Measurements from ENCODE around the gene AKAP13. TPM values are rescaled to one million over a fixed set of nuclear protein-coding genes. Genes with fewer than 3 reads are reported as not detected.

AKAP13 gene
- total RNA-seq, 2 experiments from 2014 or later = 106 to 113 TPM

DNA sequence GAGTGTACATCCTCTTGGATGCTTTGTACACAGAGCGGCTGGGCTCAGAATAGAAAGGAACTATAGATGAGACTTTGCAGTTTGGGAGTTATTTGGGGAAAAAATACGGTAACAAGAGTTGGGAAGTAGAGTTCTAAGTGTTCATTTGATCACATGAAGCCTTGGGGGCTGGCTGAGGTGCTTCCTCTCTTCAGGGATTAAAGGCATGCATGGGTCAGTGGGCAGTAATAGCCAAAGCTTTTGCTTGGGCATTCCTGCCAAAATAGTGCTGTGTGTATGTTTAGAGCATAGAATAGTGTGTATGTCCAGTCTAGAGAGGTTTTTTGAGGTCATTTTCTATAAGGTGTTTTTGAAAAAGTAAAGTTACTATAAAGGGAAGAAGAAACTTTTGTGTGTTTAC lies 12.8 kb downstream of the AKAP13 start:
- intact Hi-C loops (cut with micrococcal nuclease) = no loop called here

DNA sequence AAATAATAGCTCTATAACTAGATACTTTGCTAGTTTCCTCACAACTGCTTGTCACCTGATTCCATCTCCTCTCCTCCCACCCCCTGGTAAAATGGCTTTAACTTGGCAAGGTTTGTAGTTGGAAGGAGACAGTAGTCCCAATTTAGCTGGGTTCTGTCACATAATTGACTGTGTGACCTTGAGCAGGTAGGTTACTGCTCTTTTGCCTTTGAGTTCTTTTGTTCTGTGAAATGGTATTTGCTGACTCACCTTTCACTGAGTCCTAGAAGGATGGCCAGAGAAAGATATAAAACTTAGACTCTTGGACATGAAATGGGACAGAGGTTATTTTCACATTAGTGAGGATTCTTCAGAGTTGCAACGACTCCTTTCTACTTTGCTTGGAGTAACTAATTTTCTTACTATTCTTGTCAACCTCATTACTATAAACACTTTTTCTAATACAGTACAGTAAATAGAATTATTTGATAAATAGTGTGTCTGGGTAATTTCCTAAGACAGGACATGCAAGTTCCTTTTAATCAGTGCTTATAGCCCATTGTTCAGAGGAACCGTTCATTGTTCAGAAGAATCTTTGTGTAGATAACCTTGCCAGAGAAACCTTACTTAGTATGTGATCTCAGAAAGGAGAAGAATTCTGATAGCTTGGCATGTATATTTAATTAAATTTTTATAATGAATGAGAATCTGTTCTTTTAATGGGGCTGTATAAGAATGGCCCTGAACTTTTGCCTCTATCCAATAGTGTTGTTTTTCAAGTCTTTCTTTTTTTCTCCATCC lies 14.3 kb downstream of the AKAP13 start:
- Mint-ChIP-seq H3K9me3 (no peaks in the 10 kb centered on the region), H3K36me3 (peaks cover 5% of the 10 kb centered on the region), H3K27ac (no peak overlapping the region), H3K4me3 (no peak overlapping the region), H3K4me1 (ENCODE audit: low read depth) (peaks cover 48% of the 10 kb centered on the region), H3K27me3 (no peaks in the 10 kb centered on the region)
- POLR2A ChIA-PET = interaction anchor here (0.8 kb wide), 1 partner anchor 12 kb away, joined by 3 read pairs; no protein-coding TSS in a partner anchor
- intact Hi-C loops (cut with micrococcal nuclease) = no loop called here
- CTCF ChIA-PET = interaction anchor here (1.5 kb wide), 1 partner anchor 64 kb away, joined by 4 read pairs; no protein-coding TSS in a partner anchor
- DNase-seq = no peak

More for the DNA sequence above, 12.8 kb downstream of the AKAP13 start:
- CTCF ChIA-PET = interaction anchor here (0.8 kb wide), 1 partner anchor 62 kb away, joined by 4 read pairs; no protein-coding TSS in a partner anchor
- peaks cover 43% of the 10 kb centered on the region for H3K4me1 Mint-ChIP-seq (ENCODE audit: low read depth)
- peaks cover 4% of the 10 kb centered on the region for H3K36me3 Mint-ChIP-seq
- no peaks in the 10 kb centered on the region for H3K9me3 Mint-ChIP-seq
- H3K4me3 Mint-ChIP-seq = no peak overlapping the region
- no peaks in the 10 kb centered on the region for H3K27me3 Mint-ChIP-seq
- POLR2A ChIA-PET = no interaction called here
- no peak overlapping the region for H3K27ac Mint-ChIP-seq
- DNase-seq = no peak

GRCh38 chr15:85396554-85396953 lies 16.2 kb downstream of the AKAP13 start:
- intact Hi-C loops (cut with micrococcal nuclease) = no loop called here
- Mint-ChIP-seq H3K9me3 (no peaks in the 10 kb centered on the region), H3K4me3 (no peak overlapping the region), H3K4me1 (ENCODE audit: low read depth) (peaks cover 63% of the 10 kb centered on the region), H3K27ac (no peak overlapping the region), H3K27me3 (no peaks in the 10 kb centered on the region), H3K36me3 (peaks cover 5% of the 10 kb centered on the region)
- ChIA-PET CTCF (no interaction called here), POLR2A (no interaction called here)
- DNase-seq = no peak

DNA sequence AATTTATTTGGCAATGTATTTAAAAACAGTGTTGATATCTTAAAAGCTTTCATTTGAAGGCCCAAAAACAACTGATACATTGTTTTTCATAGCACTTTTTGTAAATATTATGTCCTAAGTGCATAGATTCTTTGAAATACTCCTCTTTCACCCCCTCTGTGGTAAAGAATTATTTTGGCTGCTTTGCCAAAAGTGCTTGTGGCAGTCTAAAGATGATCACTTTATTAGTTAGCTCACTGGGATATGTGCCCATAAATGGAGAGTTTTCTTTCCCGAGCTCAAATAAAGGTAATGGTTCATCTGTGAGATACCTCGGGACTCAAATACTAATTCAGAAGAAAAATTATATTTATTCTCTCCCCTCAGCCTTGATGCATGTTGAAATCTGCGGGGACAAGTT lies 16.7 kb downstream of the AKAP13 start:
- Mint-ChIP-seq H3K4me3 (no peak overlapping the region), H3K4me1 (ENCODE audit: low read depth) (peaks cover 69% of the 10 kb centered on the region), H3K27me3 (no peaks in the 10 kb centered on the region), H3K27ac (no peak overlapping the region), H3K9me3 (no peaks in the 10 kb centered on the region), H3K36me3 (peaks cover 5% of the 10 kb centered on the region)
- intact Hi-C loops (cut with micrococcal nuclease) = no loop called here
- POLR2A ChIA-PET = no interaction called here
- DNase-seq = no peak
- CTCF ChIA-PET = interaction anchor here (0.6 kb wide), 1 partner anchor 20 kb away, joined by 4 read pairs; no protein-coding TSS in a partner anchor

GRCh38 chr15:85397926-85398325 lies 17.5 kb downstream of the AKAP13 start:
- no peak for DNase-seq
- no peaks in the 10 kb centered on the region for H3K27me3 Mint-ChIP-seq
- no peak overlapping the region for H3K27ac Mint-ChIP-seq
- peaks cover 3% of the 10 kb centered on the region for H3K36me3 Mint-ChIP-seq
- intact Hi-C loops (cut with micrococcal nuclease) = no loop called here
- ChIA-PET CTCF (no interaction called here), POLR2A (no interaction called here)
- no peak overlapping the region for H3K4me3 Mint-ChIP-seq
- no peaks in the 10 kb centered on the region for H3K9me3 Mint-ChIP-seq
- H3K4me1 Mint-ChIP-seq (ENCODE audit: low read depth) = peaks cover 70% of the 10 kb centered on the region

DNA sequence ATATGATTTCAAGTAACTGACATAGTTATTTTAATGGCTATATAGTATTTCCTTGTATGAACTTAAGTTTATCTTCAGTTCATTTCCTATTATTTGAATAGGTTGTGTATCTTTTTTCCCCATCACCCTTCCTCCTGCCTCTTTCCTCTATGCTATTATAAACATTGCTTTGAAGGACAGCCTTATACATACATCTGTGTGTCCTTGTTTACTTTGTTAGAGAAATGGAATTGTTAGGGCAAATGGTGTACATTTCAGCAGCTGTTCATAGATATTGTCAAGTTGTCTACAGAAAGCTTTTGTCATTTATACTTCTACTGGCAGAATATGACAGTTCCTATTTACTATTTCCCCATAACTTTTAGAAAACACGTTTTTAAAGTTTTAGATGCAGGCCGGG lies 18.4 kb downstream of the AKAP13 start:
- Mint-ChIP-seq H3K27me3 (no peaks in the 10 kb centered on the region), H3K36me3 (peaks cover 3% of the 10 kb centered on the region), H3K9me3 (no peaks in the 10 kb centered on the region), H3K4me3 (no peak overlapping the region), H3K4me1 (ENCODE audit: low read depth) (peaks cover 64% of the 10 kb centered on the region), H3K27ac (no peak overlapping the region)
- no peak for DNase-seq
- POLR2A ChIA-PET = no interaction called here
- CTCF ChIA-PET = no interaction called here
- intact Hi-C loops (cut with micrococcal nuclease) = no loop called here

DNA sequence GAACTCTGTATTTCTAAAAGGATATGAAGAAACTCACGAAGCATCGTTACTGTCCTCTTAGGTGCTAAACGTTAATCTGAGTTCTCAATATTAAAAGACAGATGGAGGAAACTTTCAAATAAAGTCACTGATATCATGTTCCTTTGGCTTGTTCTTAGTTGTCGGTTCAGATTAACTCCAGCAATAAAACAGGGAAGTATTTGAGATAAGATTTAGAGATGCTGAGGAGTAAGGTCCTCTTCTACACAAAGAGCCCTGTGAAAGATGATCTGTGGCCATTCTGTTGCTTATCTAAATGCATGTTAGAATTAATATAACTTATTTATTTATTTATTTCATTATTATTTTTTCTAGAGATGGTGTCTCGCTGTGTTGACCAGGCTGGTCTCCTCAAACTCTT lies 19.2 kb downstream of the AKAP13 start:
- no peak for DNase-seq
- Mint-ChIP-seq H3K4me3 (no peak overlapping the region), H3K36me3 (peaks cover 3% of the 10 kb centered on the region), H3K4me1 (ENCODE audit: low read depth) (peaks cover 64% of the 10 kb centered on the region), H3K27ac (no peak overlapping the region), H3K9me3 (no peaks in the 10 kb centered on the region), H3K27me3 (no peaks in the 10 kb centered on the region)
- intact Hi-C loops (cut with micrococcal nuclease) = no loop called here
- POLR2A ChIA-PET = no interaction called here
- CTCF ChIA-PET = interaction anchor here (0.5 to 5.8 kb wide), 4 partner anchors 11 to 240 kb away, joined by 3 to 50 read pairs (median 4); no protein-coding TSS in a partner anchor

GRCh38 chr15:85400606-85401005 lies 20.2 kb downstream of the AKAP13 start:
- ChIA-PET CTCF (interaction anchor here (1.2 to 5.8 kb wide), 4 partner anchors 12 to 104 kb away, joined by 3 to 50 read pairs (median 4); no protein-coding TSS in a partner anchor), POLR2A (interaction anchor here (0.7 kb wide), 1 partner anchor 12 kb away, joined by 3 read pairs; no protein-coding TSS in a partner anchor)
- peaks cover 67% of the 10 kb centered on the region for H3K4me1 Mint-ChIP-seq (ENCODE audit: low read depth)
- intact Hi-C loops (cut with micrococcal nuclease) = no loop called here
- H3K36me3 Mint-ChIP-seq = peaks cover 3% of the 10 kb centered on the region
- H3K27ac Mint-ChIP-seq = no peak overlapping the region
- no peak for DNase-seq
- no peaks in the 10 kb centered on the region for H3K27me3 Mint-ChIP-seq
- H3K4me3 Mint-ChIP-seq = no peak overlapping the region
- no peaks in the 10 kb centered on the region for H3K9me3 Mint-ChIP-seq

GRCh38 chr15:85401108-85401774 lies 20.8 kb downstream of the AKAP13 start:
- H3K36me3 Mint-ChIP-seq = peaks cover 2% of the 10 kb centered on the region
- intact Hi-C loops (cut with micrococcal nuclease) = no loop called here
- H3K4me1 Mint-ChIP-seq (ENCODE audit: low read depth) = peaks cover 68% of the 10 kb centered on the region
- ChIA-PET POLR2A (interaction anchor here (0.7 kb wide), 1 partner anchor 11 kb away, joined by 3 read pairs; no protein-coding TSS in a partner anchor), CTCF (interaction anchor here (0.5 to 5.8 kb wide), 6 partner anchors 12 to 440 kb away, joined by 3 to 50 read pairs (median 4); no protein-coding TSS in a partner anchor)
- DNase-seq = no peak
- no peak overlapping the region for H3K4me3 Mint-ChIP-seq
- H3K27ac Mint-ChIP-seq = peak overlapping the region; percentile 0
- no peaks in the 10 kb centered on the region for H3K27me3 Mint-ChIP-seq
- H3K9me3 Mint-ChIP-seq = no peaks in the 10 kb centered on the region

GRCh38 chr15:85402195-85402881 lies 21.9 kb downstream of the AKAP13 start:
- peaks cover 2% of the 10 kb centered on the region for H3K36me3 Mint-ChIP-seq
- ChIA-PET CTCF (interaction anchor here (2.8 to 5.8 kb wide), 2 partner anchors 11 to 106 kb away, joined by 9 to 50 read pairs; no protein-coding TSS in a partner anchor), POLR2A (interaction anchor here (0.8 kb wide), 1 partner anchor 11 kb away, joined by 3 read pairs; no protein-coding TSS in a partner anchor)
- no peak for DNase-seq
- peak overlapping the region; percentile 10 for H3K27ac Mint-ChIP-seq
- intact Hi-C loops (cut with micrococcal nuclease) = no loop called here
- H3K4me3 Mint-ChIP-seq = peak overlapping the region; percentile 1
- peaks cover 73% of the 10 kb centered on the region for H3K4me1 Mint-ChIP-seq (ENCODE audit: low read depth)
- no peaks in the 10 kb centered on the region for H3K9me3 Mint-ChIP-seq
- H3K27me3 Mint-ChIP-seq = no peaks in the 10 kb centered on the region

DNA sequence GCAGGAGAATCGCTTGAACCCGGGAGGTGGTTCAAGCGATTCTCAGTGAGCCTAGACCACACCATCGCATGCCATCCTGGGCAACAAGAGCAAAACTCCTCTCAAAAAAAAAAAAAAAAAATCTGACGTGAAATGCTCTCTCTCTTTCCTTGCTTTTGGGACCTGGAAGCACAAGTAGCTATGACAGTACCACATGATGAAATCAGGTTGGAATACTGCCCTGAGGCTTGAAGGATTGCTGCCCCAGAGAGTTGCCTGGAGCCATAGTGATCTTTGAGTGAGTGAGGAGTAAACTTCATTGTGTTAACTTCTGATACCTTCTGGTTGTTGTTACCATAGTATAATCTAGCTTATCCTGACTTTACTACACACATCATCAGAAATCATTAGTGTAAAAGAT lies 23.3 kb downstream of the AKAP13 start:
- Mint-ChIP-seq H3K27ac (peak overlapping the region; percentile 80), H3K4me3 (no peak overlapping the region), H3K27me3 (no peaks in the 10 kb centered on the region), H3K4me1 (ENCODE audit: low read depth) (peaks cover 83% of the 10 kb centered on the region), H3K9me3 (no peaks in the 10 kb centered on the region), H3K36me3 (peaks cover 2% of the 10 kb centered on the region)
- ChIA-PET CTCF (interaction anchor here (0.6 to 5.8 kb wide), 9 partner anchors 9 to 107 kb away, joined by 3 to 50 read pairs (median 6); partner anchors contain the start of gene AKAP13), POLR2A (interaction anchor here (0.6 to 1.8 kb wide), 3 partner anchors 9 to 113 kb away, joined by 4 to 6 read pairs (median 4); no protein-coding TSS in a partner anchor)
- no peak for DNase-seq
- intact Hi-C loops (cut with micrococcal nuclease) = no loop called here

All from activated CD4-positive, alpha-beta memory T cell treated with anti-CD3 and anti-CD28 coated beads for 36 hours (primary cell).